ENCODE data around the gene PCYT2. TPM values are rescaled to one million over a fixed set of nuclear protein-coding genes. Genes with fewer than 3 reads are reported as not detected.

The PCYT2 gene
- polyA plus RNA-seq, 1 donor from 2014 or later: 20.0 TPM

DNA sequence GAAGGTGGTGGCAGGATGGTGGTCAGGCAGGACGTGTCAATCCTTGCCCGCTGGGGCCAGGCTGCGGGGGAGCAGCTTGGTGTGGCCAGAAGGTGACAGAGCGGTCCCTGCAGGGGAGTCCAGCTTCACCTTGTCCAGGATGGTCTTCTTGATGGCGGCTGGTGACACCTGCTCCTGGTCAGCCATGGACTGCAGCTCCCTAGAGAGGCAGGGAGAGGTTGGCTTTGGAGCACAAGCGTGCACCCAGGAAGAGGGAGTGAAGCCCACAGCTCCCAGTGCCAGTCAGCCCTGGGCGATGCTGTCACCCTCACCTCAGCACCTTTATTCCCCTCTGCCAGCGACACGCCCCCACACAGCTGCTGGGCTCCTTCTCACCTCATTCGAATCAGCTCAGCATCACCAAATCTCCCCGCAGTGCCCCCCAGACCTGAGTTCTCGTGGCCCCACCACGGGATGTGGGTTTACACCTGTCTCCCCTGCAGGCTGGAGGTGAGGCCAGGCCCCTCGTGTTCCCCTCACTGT is 22.0 kb upstream of the PCYT2 start:
- Mint-ChIP-seq H3K4me3 (no peak overlapping the region), H3K9me3 (no peaks in the 10 kb centered on the region), H3K4me1 (peaks cover 0 to 4% (median 0%) of the 10 kb centered on the region in 3 donors), H3K27ac (no peak overlapping the region), H3K27me3 (peaks cover 10% of the 10 kb centered on the region), H3K36me3 (no peaks in the 10 kb centered on the region)

- Mint-ChIP-seq H3K4me1 (peaks cover 0 to 3% (median 0%) of the 10 kb centered on the region in 3 donors), H3K4me3 (no peak overlapping the region), H3K27me3 (peaks cover 8% of the 10 kb centered on the region), H3K27ac (no peak overlapping the region), H3K36me3 (no peaks in the 10 kb centered on the region), H3K9me3 (no peaks in the 10 kb centered on the region)
Observed at GRCh38 chr17:81932333-81932983, 21.3 kb upstream of the PCYT2 start.

- Mint-ChIP-seq H3K4me1 (peaks cover 0 to 3% (median 0%) of the 10 kb centered on the region in 3 donors), H3K36me3 (no peaks in the 10 kb centered on the region), H3K9me3 (no peaks in the 10 kb centered on the region), H3K27me3 (peaks cover 8% of the 10 kb centered on the region), H3K4me3 (peak overlapping the region in 1 of 4 donors; percentile 71), H3K27ac (peak overlapping the region in 1 of 3 donors; percentile 25)
Observed at GRCh38 chr17:81931557-81932332, 20.5 kb upstream of the PCYT2 start.

- no peaks in the 10 kb centered on the region for H3K9me3 Mint-ChIP-seq
- H3K27me3 Mint-ChIP-seq: peaks cover 8% of the 10 kb centered on the region
- peak overlapping the region in 1 of 4 donors; percentile 71 for H3K4me3 Mint-ChIP-seq
- peaks cover 4 to 6% (median 5%) of the 10 kb centered on the region in 3 donors for H3K4me1 Mint-ChIP-seq
- no peaks in the 10 kb centered on the region for H3K36me3 Mint-ChIP-seq
- peak overlapping the region in 2 of 3 donors; percentile 23 to 87 for H3K27ac Mint-ChIP-seq
Observed at GRCh38 chr17:81931189-81931556, 20.0 kb upstream of the PCYT2 start.

GRCh38 chr17:81930142-81931125 is 19.2 kb upstream of the PCYT2 start:
- Mint-ChIP-seq H3K9me3 (no peaks in the 10 kb centered on the region), H3K27ac (peak overlapping the region in 1 of 3 donors; percentile 87), H3K36me3 (no peaks in the 10 kb centered on the region), H3K4me3 (peak overlapping the region in 1 of 4 donors; percentile 71), H3K4me1 (peaks cover 6 to 8% (median 6%) of the 10 kb centered on the region in 3 donors), H3K27me3 (peaks cover 8% of the 10 kb centered on the region)

DNA sequence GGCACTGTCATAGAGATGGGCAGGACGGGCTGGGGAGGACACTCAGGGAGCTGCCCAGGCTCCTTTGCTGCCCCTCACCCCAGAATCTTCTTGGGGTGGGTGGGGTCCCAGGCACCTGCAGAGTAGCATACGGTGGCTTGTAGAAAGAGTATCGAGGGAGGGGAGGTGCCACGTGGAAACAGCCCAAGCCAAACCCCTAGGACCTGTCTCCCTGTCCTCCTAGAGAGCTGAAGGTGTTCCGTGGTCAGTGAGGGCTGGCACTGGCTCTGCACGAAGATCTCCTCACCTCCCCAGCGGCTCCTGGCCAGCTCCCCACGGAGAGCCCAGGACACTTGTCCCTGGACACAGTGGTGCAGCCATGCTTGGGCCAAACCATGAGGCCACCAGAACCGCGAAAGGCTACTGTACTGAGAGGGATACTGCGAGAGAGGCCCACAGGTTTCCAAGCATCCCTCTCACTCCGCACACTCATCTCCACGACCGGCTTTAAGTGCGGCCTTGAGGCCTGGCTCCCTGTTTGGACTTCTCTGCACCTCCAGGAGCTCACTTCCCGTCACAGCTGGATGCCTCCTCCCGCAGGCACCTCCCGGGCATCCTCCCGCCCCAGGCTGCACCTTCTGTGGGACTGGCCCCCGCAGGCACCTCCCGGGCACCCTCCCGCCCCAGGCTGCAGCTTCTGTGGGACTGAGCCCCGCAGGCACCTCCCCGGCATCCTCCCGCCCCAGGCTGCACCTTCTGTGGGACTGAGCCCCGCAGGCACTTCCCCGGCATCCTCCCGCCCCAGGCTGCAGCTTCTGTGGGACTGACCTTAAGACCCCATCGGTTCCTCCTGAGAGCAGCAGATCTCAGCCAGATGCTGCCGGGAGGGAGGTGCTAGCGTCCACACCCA is 18.3 kb upstream of the PCYT2 start:
- Mint-ChIP-seq H3K27me3 (peaks cover 8% of the 10 kb centered on the region), H3K4me3 (peak overlapping the region in 3 of 4 donors; percentile 43 to 49 (median 44)), H3K9me3 (no peaks in the 10 kb centered on the region), H3K36me3 (no peaks in the 10 kb centered on the region), H3K27ac (peak overlapping the region in 1 of 3 donors; percentile 86), H3K4me1 (peaks cover 6 to 9% (median 6%) of the 10 kb centered on the region in 3 donors)

DNA sequence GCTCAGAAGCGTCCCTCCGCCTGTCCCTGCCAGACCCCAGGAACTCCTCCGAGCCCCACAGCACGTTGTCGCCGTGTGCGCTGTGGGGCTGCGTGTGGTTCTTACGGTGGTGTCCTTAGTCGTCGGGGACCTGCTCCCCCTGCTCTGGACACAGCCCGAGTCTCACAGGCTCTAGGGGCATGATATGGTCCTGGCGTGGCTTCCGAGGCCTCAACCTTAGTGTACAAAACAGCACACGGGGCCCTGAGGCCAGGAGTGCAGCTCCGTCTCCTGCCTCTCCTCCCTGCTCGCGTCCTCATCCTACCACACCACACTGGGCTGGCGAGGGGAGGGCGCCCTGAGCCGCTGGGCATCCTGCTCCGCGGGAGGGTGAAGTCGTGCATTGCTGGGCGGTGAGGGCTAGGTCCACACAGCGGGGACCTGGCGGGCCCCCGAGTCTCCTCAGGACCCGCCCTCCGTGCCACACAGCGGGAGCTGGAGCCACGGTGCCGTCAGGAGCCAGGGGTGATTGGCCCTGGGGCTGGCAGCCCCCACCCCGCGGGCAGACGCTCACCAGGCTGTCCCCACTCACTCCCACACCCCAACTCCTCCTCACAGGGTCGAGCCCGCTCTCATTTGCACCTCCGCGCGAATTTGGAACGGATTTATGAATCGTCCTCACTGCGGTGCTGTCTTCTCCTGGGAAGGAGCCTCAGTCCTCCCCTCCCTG is 17.5 kb upstream of the PCYT2 start:
- Mint-ChIP-seq H3K36me3 (no peaks in the 10 kb centered on the region), H3K27ac (peak overlapping the region in 1 of 3 donors; percentile 86), H3K4me3 (peak overlapping the region; percentile 44 to 82 (median 62)), H3K4me1 (peaks cover 4 to 10% (median 6%) of the 10 kb centered on the region in 3 donors), H3K27me3 (peaks cover 8% of the 10 kb centered on the region), H3K9me3 (no peaks in the 10 kb centered on the region)

DNA sequence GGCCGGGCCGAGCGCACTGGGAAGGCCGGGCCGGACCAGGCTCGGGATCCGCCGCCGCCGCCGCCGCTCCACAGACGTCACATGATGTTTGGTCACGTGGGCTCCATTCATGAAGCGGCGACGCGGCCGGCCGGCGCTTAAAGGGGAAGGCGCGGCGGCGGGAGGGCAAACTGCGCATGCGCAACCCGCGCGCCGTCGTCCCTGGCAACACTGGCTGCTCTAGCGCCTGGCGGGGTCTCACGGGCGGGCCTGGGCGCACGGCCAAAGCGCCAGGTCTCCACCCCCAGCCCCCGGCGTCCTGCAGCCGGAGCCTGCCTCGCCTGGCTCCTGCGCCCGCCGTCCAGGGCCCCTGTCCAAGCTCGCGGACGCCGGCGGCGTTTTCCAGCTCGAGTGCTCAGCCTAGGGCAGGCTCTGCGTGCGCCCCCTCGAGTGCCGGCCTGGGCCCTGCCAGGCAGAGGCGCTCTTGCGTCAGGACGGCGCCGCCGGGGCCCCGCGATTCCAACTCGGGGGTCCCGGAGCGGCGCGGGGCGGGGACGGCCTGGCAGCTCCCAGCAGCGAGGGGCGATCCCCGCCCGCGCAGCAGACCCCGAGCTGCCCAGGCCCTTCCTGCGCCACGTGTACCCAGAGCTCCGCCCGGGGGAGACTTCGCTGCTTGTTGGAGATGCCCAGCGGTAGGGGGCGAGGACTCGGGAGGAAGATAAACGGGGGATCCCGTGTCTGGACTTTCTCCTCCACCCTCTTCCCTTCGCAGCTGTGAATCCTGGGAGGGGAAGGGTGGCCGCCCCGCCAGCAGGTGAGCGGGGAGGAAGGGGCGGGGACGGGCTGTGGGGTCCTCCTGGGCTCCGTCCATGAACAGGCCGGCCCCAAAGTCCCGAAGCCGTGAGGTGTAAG is 16.7 kb upstream of the PCYT2 start, which contains the start of gene MAFG:
TSS of gene MAFG (minus strand) at position 83 of the 891 bp plus-strand sequence. CDS start 4,550 bp downstream, outside the sequence.
- Mint-ChIP-seq H3K36me3 (no peaks in the 10 kb centered on the region), H3K9me3 (no peaks in the 10 kb centered on the region), H3K4me1 (peaks cover 3 to 10% (median 6%) of the 10 kb centered on the region in 3 donors), H3K4me3 (peak within 1 kb of the TSS; percentile 82 to 95 (median 90)), H3K27ac (peak within 1 kb of the TSS; percentile 86 to 98 (median 91)), H3K27me3 (peaks cover 8% of the 10 kb centered on the region)

GRCh38 chr17:81927152-81927652 is 16.0 kb upstream of the PCYT2 start:
- Mint-ChIP-seq H3K4me1 (peaks cover 3 to 10% (median 6%) of the 10 kb centered on the region in 3 donors), H3K36me3 (no peaks in the 10 kb centered on the region), H3K4me3 (peak overlapping the region in 3 of 4 donors; percentile 63 to 76 (median 70)), H3K27ac (peak overlapping the region in 2 of 3 donors; percentile 47 to 98), H3K27me3 (peaks cover 8% of the 10 kb centered on the region), H3K9me3 (no peaks in the 10 kb centered on the region)

- H3K4me1 Mint-ChIP-seq: peaks cover 3 to 10% (median 6%) of the 10 kb centered on the region in 3 donors
- H3K27me3 Mint-ChIP-seq: peaks cover 8% of the 10 kb centered on the region
- no peaks in the 10 kb centered on the region for H3K9me3 Mint-ChIP-seq
- peak overlapping the region; percentile 86 to 98 (median 91) for H3K27ac Mint-ChIP-seq
- H3K4me3 Mint-ChIP-seq: peak overlapping the region; percentile 82 to 95 (median 90)
- no peaks in the 10 kb centered on the region for H3K36me3 Mint-ChIP-seq
Observed at GRCh38 chr17:81926451-81927151, 15.4 kb upstream of the PCYT2 start.

GRCh38 chr17:81925860-81926450 is 14.8 kb upstream of the PCYT2 start:
- H3K4me3 Mint-ChIP-seq: peak overlapping the region; percentile 82 to 95 (median 90)
- H3K27me3 Mint-ChIP-seq: peaks cover 7% of the 10 kb centered on the region

More at GRCh38 chr17:81925860-81926450, 14.8 kb upstream of the PCYT2 start:
- Mint-ChIP-seq H3K4me1 (peaks cover 3 to 10% (median 6%) of the 10 kb centered on the region in 3 donors), H3K36me3 (no peaks in the 10 kb centered on the region), H3K9me3 (no peaks in the 10 kb centered on the region), H3K27ac (peak overlapping the region; percentile 86 to 98 (median 91))
